HCT116 (cell line): Measurements from ENCODE around the gene RBM27. TPM values are rescaled to one million over a fixed set of nuclear protein-coding genes. Genes with fewer than 3 reads are reported as not detected.

ENCODE experiments used
- ATAC-seq: fragments of 200-7000 bp; cut with Tn5 transposase; 2 replicates; pipeline ENCODE4 v1.9.1; 2020; ENCODE audit warnings: mild to moderate bottlenecking, moderate library complexity
- BruUV-seq: library from RNA; stranded (reverse); fragments of 400-500 nt; replicated peaks from 2 replicates; lab custom pipeline; 2021; lab: Mats Ljungman, UMichigan
- CTCF ChIA-PET: fragments of 300-600 bp; sonication (Branson Sonifier 250); formaldehyde crosslinking; loops from one replicate; lab custom pipeline; 2021; ENCODE audit warnings: antibody characterized with exemption; lab: Charles Lee
- POLR2A ChIA-PET: fragments of 300-600, 350-600 bp; sonication (Branson Sonifier 250); formaldehyde crosslinking; loops from one replicate; lab custom pipeline; 2021; ENCODE audit warnings: antibody characterized with exemption; lab: Charles Lee
- RAD21 ChIA-PET, 2 experiments: fragments of 300-600 bp; sonication (Branson Sonifier 250); formaldehyde crosslinking; loops; one replicate each; lab custom pipeline; 2023; ENCODE audit warnings: low total read pairs in 2 of 2; ENCODE audit not compliant: uncharacterized antibody in 2 of 2, unreplicated experiment in 2 of 2, low non-redundant PET in 1 of 2; lab: Charles Lee
- DNase-seq: peaks from one replicate; pipeline ENCODE4 v3.0.0-alpha.2; 2010; ENCODE audit warnings: low read depth, low spot score
- H2AFZ ChIP-seq: fragments of 200-600 bp; shearing (Covaris generic), sonication (generic); 2 replicates; pipeline ENCODE4 v1.6.1; 2017; ENCODE audit warnings: low read depth, mixed run types, mixed read lengths, antibody characterized with exemption, low read length; ENCODE audit not compliant: poor library complexity, severe bottlenecking
- H3K27ac ChIP-seq: 2 replicates; pipeline ENCODE4 v1.5.1; 2012; ENCODE audit warnings: low read depth, low read length
- H3K27me3 ChIP-seq: fragments of 200-600 bp; sonication (generic); 2 replicates; pipeline ENCODE4 v1.6.1; 2016; ENCODE audit warnings: mixed run types, low read length, mixed read lengths; ENCODE audit not compliant: insufficient read depth
- H3K36me3 ChIP-seq, 2 experiments: fragments of 200-500 bp in 1 of 2; fragments of 200-600 bp in 1 of 2; sonication (Bioruptor generic) in 1 of 2; sonication (generic) in 1 of 2; 2 replicates each; pipeline versions ENCODE4 v1.5.1 to v1.6.1; 2014 to 2016; ENCODE audit warnings: low read length in 2 of 2, inconsistent platforms in 1 of 2, mixed read lengths in 1 of 2, mixed run types in 1 of 2; ENCODE audit not compliant: insufficient read depth in 2 of 2, control insufficient read depth in 1 of 2
- H3K4me1 ChIP-seq, 2 experiments: fragments of 200-600 bp in 1 of 2; sonication (generic) in 1 of 2; 2 replicates each; pipeline versions ENCODE4 v1.5.1 to v1.6.1; 2012 to 2017; ENCODE audit warnings: low read length in 2 of 2, inconsistent platforms in 1 of 2, mild to moderate bottlenecking in 1 of 2, mixed read lengths in 1 of 2, mixed run types in 1 of 2, moderate library complexity in 1 of 2; ENCODE audit not compliant: insufficient read depth in 2 of 2, control insufficient read depth in 1 of 2
- H3K4me2 ChIP-seq: fragments of 200-600 bp; sonication (generic); 2 replicates; pipeline ENCODE4 v1.6.1; 2017; ENCODE audit warnings: mixed run types, low read length, mixed read lengths
- H3K4me3 ChIP-seq, 2 experiments: fragments of 200-600 bp in 1 of 2; sonication (generic) in 1 of 2; replicated peaks in 1 of 2; 2 replicates each; pipeline ENCODE4 v1.5.1; 2011 to 2016; ENCODE audit warnings: low read length in 2 of 2, control low read depth in 1 of 2, low read depth in 1 of 2, mild to moderate bottlenecking in 1 of 2, mixed read lengths in 1 of 2, mixed run types in 1 of 2
- H3K79me2 ChIP-seq: fragments of 200-600 bp; sonication (generic); 2 replicates; pipeline ENCODE4 v1.6.1; 2017; ENCODE audit warnings: mild to moderate bottlenecking, mixed run types, low read length, moderate library complexity, mixed read lengths; ENCODE audit not compliant: insufficient read depth
- H3K9ac ChIP-seq: fragments of 200-600 bp; sonication (generic); 2 replicates; pipeline ENCODE4 v1.6.1; 2016; ENCODE audit warnings: low read length, mixed read lengths
- H3K9me2 ChIP-seq: fragments of 200-600 bp; sonication (generic), shearing (Covaris generic); 2 replicates; pipeline ENCODE4 v1.6.1; 2017; ENCODE audit warnings: mixed run types, mild to moderate bottlenecking, moderate library complexity; ENCODE audit not compliant: insufficient read depth
- H3K9me3 ChIP-seq, 2 experiments: fragments of 200-500 bp in 1 of 2; fragments of 200-600 bp in 1 of 2; sonication (Bioruptor generic) in 1 of 2; sonication (generic) in 1 of 2; 2 replicates each; pipeline ENCODE4 v1.6.1; 2014 to 2017; ENCODE audit warnings: low read length in 2 of 2, mixed read lengths in 2 of 2, inconsistent platforms in 1 of 2, low read depth in 1 of 2, mild to moderate bottlenecking in 1 of 2, mixed run types in 1 of 2, moderate library complexity in 1 of 2; ENCODE audit not compliant: control insufficient read depth in 1 of 2, insufficient read depth in 1 of 2
- H4K20me1 ChIP-seq: fragments of 200-600 bp; sonication (generic), shearing (Covaris generic); 2 replicates; pipeline ENCODE4 v1.6.1; 2017; ENCODE audit warnings: mixed run types, mild to moderate bottlenecking, moderate library complexity; ENCODE audit not compliant: insufficient read depth
- CEBPB ChIP-seq: IDR thresholded peaks from 2 replicates; pipeline ENCODE4 v1.6.1; 2012; ENCODE audit warnings: low read depth
- EGR1 ChIP-seq: IDR thresholded peaks from 2 replicates; pipeline ENCODE4 v1.6.1; 2012; ENCODE audit warnings: low read depth
- FOSL1 ChIP-seq: IDR thresholded peaks from 2 replicates; pipeline ENCODE4 v1.6.1; 2012; ENCODE audit warnings: low read depth
- ZNF274 ChIP-seq: fragments of 200-500 bp; sonication (Bioruptor generic); IDR thresholded peaks from 2 replicates; pipeline ENCODE4 v1.6.1; 2014; ENCODE audit warnings: mild to moderate bottlenecking, low read depth, low read length, inconsistent platforms
- intact Hi-C: fragments of 100-400 bp; cut with micrococcal nuclease; formaldehyde crosslinking; loops from 2 replicates; pipeline ENCODE4 v1.10.0; 2022
- total RNA-seq: library from RNA; stranded (reverse); gene quantifications from one replicate; pipeline ENCODE4 v1.2.1, GENCODE V29; 2021; ENCODE audit not compliant: unreplicated experiment

The RBM27 gene
- total RNA-seq, 1 experiment from 2014 or later = 15.2 TPM

DNA sequence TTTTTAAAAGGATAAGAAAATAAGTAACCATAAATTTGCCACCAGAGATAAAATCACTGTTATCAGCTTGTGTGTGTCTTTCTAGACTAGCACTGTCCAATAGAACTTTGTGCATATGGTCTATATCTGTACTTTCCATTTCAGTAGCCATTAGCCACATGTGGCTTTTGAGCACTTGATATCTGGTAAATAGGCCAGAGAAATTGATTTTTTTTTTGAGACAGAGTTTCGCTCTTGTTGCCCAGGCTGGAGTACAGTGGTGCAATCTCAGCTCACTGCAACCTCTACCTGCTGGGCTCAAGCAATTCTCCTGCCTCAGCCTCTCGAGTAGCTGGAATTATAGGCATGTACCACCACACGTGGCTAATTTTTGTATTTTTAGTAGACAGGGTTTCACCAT is 17.8 kb downstream of the RBM27 start:
- H3K36me3 ChIP-seq = peaks cover 0 to 14% of the 10 kb centered on the region in 2 experiments; a peak in 1 of 4 replicates

GRCh38 chr5:146222005-146222404 is 18.6 kb downstream of the RBM27 start:
- CTCF ChIA-PET = no interaction called here
- no peaks in the 10 kb centered on the region for H3K9me3 ChIP-seq
- no peaks in the 10 kb centered on the region for H4K20me1 ChIP-seq

More for the DNA sequence above, 17.8 kb downstream of the RBM27 start:
- no peak overlapping the region for H3K27ac ChIP-seq
- POLR2A ChIA-PET = no interaction called here
- no peak for ATAC-seq
- no peak for TF ChIP-seq EGR1
- TF ChIP-seq, all 23 proteins: peak for 0
- ChIA-PET CTCF (no interaction called here), RAD21 (no interaction called here)
- Histone ChIP-seq H4K20me1 (no peaks in the 10 kb centered on the region), H2AFZ (no peak overlapping the region), H3K4me1 (no peaks in the 10 kb centered on the region), H3K79me2 (peaks cover 87% of the 10 kb centered on the region), H3K4me3 (no peak overlapping the region), H3K9ac (no peak overlapping the region), H3K9me3 (no peaks in the 10 kb centered on the region), H3K27me3 (no peaks in the 10 kb centered on the region), H3K4me2 (no peak overlapping the region), H3K9me2 (no peaks in the 10 kb centered on the region)
- intact Hi-C loops = no loop called here
- DNase-seq = no peak
- no TSS peak for BruUV-seq

GRCh38 chr5:146223179-146223578 is 19.8 kb downstream of the RBM27 start:
- no peaks in the 10 kb centered on the region for H3K9me3 ChIP-seq
- H4K20me1 ChIP-seq = no peaks in the 10 kb centered on the region
- no peak for ATAC-seq
- no peak overlapping the region for H2AFZ ChIP-seq
- H3K9ac ChIP-seq = no peak overlapping the region
- no peak for DNase-seq
- no peak for TF ChIP-seq ZNF274
- TF ChIP-seq CEBPB = no peak
- POLR2A ChIA-PET = no interaction called here
- peaks cover 80% of the 10 kb centered on the region for H3K79me2 ChIP-seq
- H3K27me3 ChIP-seq = no peaks in the 10 kb centered on the region
- H3K4me3 ChIP-seq = no peak overlapping the region
- intact Hi-C loops = no loop called here
- no peak overlapping the region for H3K4me2 ChIP-seq
- RAD21 ChIA-PET = no interaction called here
- no TSS peak for BruUV-seq
- no peaks in the 10 kb centered on the region for H3K4me1 ChIP-seq
- no peak overlapping the region for H3K27ac ChIP-seq
- peaks cover 0 to 20% of the 10 kb centered on the region in 2 experiments; a peak in 2 of 4 replicates for H3K36me3 ChIP-seq
- no peaks in the 10 kb centered on the region for H3K9me2 ChIP-seq
- CTCF ChIA-PET = no interaction called here

More at GRCh38 chr5:146222005-146222404, 18.6 kb downstream of the RBM27 start:
- Histone ChIP-seq H3K36me3 (peaks cover 0 to 18% of the 10 kb centered on the region in 2 experiments; a peak in 2 of 4 replicates), H2AFZ (no peak overlapping the region), H3K79me2 (peaks cover 86% of the 10 kb centered on the region), H3K27me3 (no peaks in the 10 kb centered on the region), H3K9ac (no peak overlapping the region), H3K27ac (no peak overlapping the region), H3K4me1 (no peaks in the 10 kb centered on the region), H3K4me3 (no peak overlapping the region), H3K9me2 (no peaks in the 10 kb centered on the region), H3K4me2 (no peak overlapping the region)
- RAD21 ChIA-PET = no interaction called here
- DNase-seq (no peak), ATAC-seq (no peak)
- intact Hi-C loops = no loop called here
- TF ChIP-seq FOSL1 = no peak
- POLR2A ChIA-PET = no interaction called here
- no TSS peak for BruUV-seq
